Measurements from ENCODE around the gene DYNC1H1.
A peak's percentile ranks its signal among the peaks of the same experiment; 100 is the strongest.
"Not testable (repeated sequence)": the region's sequence is repeated elsewhere in the genome, so short reads cannot be mapped to it uniquely, and the experiment has no call there.

Gene DYNC1H1

DNA sequence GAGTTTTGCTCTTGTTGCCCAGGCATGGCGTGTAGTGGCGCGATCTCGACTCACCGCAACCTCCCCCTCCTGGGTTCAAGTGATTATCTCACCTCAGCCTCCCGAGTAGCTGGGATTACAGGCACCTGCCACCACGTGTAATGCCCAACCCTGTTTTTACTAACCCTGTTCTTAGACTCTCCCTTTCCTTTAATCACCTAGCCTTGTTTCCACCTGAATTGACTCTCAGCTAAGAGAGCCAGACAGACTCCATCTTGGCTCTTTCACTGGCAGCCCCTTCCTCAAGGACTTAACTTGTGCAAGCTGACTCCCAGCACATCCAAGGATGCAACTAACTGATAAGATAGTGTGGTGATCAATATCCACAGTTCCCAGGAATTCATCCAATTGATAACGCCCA is 100.2 kb downstream of the DYNC1H1 start:
- DNase-seq (ENCODE audit: low read depth): not testable (repeated sequence)

DNA sequence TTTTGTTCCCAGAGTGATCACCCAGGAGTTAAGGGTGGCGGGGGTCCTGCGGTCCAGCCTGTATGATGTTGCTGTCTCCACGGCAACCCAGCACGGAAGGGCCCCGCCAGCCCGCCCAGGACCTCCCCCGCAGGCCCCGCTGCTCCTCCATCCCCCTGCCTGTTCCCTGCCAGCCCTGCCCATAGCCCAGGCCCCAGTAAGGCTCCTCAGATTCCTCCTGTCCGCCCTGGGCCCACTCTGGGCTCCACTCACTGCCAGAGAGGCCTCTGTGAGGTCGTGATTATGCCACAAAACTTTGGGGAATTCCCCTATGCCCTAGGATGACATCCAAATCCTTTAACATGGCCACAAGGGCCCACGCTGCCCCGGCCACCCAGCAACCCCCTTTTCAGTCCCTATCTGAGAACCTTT is 101.7 kb downstream of the DYNC1H1 start:
- DNase-seq (ENCODE audit: low read depth): no peak

DNA sequence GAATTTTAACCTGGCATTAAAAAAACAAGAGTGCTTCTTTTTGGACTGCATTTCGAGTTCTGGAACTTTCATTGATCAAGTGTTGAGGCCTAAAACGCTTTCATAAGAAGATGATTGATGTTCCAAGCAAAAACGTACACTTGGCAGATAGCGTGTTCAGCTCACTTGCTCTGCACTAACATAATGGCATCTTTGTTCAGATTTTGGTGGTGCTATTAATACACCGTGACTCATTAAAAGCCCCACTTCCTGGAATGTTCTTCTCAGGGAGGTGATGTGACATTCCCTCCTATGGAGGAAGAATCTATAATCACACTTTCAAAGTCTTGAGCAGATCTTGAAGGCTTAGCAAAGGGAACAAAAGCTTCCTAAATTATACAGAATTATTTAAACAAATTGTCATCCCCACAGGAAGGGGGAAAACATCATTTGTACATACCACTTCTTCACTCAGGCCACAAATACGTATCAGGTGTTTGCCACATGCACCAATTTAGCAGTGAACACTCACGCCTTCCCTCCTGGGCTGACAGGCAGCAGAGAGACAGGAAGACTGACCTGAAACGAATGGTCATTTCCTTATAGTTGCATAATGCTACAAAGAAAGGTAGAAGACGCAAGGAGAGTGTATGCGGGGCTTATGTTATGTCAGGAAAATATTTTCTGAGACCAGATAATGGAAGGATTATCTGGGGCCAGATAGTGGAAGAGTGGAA is 107.1 kb downstream of the DYNC1H1 start:
- peak; percentile 35 for DNase-seq (ENCODE audit: low read depth)

DNA sequence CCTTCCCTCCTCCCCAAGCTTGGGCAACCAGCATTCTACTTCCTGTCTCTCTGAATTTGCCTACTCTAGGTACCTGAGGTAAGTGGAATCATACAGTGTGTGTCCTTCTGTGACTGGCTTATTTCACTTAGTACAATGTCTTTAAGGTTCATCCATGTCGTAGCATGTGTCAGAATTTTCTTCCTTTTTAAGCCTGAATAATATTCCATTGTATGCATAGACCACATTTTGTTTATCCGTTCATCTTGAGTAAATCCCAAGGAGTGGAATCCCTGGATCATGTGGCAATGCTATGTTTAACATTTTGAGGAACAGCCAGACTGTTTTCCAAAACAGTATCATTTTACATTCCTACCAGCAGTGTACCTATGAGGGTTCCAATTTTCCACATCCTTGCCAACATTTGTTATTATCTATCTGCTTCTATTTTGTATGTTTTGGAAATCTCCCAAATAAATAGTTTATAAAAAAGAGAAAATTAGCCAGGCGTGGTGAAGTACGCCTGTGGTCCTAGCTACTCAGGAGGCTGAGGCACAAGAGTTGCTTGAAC is 110.1 kb downstream of the DYNC1H1 start:
- no peak for DNase-seq (ENCODE audit: low read depth)

DNA sequence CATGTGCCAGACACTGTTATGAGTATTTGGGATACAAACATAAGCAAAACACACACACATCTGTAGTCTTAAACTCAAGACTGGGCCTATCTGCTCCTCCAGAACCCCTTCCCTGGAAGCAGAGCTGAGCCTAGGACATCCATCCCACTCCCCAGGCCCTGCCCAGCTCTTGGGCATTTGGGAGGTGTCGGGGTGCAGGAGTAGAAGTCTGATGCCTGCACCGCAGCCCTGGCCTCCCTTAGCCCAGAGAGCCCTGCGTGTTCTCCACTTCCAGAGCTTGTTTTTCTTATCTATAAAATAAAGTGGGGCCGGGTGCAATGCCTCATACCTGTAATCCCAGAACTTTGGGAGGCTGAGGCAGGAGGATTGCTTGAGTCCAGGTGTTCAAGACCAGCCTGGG is 110.8 kb downstream of the DYNC1H1 start:
- no peak for DNase-seq (ENCODE audit: low read depth)

DNA sequence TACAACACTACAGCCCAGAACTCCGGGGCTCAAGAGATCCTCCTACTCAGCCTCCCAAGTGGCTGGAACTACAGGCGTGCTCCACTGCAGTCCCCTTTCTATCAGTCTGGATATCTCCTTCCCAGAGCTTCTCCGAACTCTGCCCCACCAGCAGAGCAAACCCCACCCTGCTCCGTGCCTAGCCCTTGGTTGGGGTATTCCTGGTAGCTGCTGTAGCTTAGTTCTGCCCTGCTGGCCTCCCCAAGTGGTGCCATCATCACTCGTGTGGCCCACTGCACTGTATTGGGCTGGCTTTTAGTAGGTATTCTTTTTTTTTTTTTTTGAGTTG is 113.0 kb downstream of the DYNC1H1 start:
- DNase-seq (ENCODE audit: low read depth): no peak

DNA sequence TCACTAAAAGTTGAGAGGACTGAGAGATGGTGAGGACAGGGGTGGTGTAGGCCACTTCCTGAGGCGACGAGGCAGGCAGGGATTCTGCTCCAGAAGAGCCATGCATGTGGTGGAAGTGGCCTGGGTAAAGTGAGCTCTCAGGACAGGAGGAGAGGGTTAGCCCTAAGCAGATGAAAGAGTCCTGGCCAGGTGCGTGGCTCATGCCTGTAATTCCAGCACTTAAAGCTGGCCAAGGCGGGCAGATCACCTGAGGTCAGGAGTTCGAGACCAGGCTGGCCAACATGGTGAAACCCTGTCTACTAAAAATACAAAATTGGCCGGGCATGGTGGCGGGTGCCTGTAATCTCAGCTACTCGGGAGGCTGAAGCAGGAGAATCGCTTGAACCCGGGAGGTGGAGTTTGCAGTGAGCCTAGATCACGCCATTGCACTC is 114.0 kb downstream of the DYNC1H1 start:
- DNase-seq (ENCODE audit: low read depth): not testable (repeated sequence)

DNA sequence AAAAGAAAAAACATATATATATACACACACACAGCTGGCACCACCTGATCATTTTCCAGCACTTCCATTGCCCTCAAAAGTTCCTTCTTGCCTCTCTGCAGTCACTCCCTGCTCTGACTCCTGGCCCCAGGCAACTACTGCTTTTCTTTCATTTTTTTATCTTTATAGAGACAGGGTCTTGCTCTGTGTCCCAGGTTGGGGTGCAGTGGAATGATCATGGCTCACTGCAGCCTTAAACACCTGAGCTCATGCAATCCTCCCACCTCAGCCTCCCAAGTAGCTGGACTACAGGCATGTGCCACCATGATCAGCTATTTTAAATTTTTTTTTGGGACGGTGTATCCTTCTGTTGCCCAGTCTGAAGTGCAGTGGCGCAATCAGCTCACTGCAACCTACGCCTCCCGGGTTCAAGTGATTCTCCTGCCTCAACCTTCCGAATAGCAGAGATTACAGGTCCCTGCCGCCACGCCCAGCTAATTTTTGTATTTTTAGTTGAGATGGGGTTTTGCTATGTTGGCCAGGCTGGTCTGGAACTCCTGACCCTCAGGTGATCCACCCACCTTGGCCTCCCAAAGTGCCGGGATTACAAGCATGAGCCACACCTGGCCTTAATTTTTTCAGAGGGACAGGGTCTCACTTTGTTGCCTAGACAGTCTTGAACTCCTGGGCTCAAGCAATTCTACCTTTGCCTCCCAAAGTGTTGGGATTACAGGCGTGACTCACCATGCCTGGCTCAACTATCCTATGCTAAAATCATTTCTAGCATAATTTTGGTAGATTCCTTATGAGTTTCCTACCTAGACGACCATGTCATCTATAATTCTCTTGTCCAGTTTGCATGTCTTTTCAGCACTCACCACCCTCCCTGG is 114.7 kb downstream of the DYNC1H1 start:
- no peak for DNase-seq (ENCODE audit: low read depth)

DNA sequence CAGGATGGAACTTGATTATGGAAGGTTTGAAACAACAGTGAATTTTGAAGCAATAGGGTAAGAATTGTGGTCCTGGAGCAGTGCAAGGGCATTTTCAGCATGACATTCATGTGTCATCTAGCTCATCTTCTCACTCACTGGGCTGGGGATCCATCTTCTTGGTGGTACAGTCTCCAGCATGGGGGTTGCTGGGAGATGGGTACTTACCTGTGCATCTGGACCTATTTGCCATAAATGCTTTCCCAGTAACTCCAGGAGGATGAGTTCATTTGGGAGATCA is 115.3 kb downstream of the DYNC1H1 start:
- DNase-seq (ENCODE audit: low read depth): no peak

DNA sequence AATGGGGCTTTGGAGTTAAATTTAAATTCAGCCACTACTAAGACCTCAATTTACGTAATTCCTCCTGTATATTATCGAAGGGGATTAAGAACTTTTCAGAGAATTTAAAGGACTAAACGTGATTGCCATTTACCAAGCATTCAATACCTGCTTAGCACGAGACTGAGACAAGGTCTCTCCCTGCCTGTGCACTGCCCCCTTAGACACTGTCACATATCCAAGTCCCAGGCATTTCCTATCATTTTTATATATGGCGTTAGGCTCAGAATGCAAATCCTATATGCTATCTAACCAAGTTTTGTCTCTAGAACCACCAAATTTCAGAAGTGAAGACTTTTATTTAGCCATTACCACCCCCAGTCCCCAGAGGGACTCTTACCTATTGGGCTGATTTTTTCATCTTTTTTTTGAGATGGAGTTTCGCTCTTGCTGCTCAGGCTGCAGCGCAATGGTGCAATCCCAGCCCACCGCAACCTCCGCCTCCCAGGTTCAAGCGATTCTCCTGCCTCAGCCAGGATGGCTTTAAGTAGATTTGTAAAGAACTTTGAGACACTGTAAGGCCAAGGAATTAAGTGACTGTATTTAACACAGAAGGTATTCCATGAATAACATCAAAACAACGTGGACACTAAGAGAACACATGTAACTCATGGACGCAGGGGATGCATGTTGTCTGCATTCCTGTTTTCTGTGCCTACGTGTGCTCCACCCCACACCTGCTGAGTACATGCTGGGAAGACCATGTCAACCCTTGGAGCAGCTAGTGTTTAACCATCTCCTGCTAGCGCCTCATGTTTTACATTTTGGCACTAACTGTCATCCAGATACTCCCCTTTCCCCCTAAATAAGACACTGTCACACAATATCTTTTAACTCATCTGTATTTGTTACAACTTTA is 116.1 kb downstream of the DYNC1H1 start:
- DNase-seq (ENCODE audit: low read depth): no peak

DNA sequence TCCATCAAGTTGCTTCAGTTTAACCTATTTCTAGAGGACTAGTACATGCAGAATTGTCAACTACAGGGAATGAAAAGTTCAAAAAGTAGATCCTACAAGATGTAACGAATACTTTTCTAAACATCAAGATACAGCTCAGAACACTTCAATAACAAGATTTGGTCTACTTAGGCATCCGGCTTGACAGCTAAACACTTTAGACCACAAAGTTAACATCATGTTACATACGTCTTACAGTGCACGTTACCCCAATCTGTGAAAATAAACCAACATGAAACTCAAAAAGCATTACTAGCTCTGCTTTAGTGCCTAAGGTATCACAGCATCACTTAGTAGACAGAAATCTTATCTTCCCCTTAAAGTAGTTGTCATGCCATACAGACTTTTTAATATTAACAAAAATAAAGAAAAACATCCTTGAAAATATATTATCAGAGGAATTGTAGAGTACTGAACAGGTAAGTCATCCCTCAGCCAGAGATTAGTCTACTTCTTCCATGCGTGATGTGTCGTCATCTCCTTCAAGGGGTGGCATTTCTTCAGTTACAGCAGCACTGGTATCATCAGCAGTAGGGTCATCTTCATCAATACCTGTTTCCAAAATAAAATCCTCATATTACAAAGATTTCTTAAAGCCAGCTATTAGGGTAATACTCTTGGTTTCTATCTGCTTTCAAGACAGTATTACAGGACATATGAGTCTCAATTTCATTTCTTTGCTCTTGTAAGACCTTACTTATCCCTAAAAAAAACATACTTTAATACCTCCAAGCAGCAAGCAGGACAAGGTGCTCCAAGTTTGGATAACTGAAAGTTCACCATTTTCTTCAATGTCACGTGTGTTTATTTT is 117.1 kb downstream of the DYNC1H1 start:
- no peak for DNase-seq (ENCODE audit: low read depth)

DNA sequence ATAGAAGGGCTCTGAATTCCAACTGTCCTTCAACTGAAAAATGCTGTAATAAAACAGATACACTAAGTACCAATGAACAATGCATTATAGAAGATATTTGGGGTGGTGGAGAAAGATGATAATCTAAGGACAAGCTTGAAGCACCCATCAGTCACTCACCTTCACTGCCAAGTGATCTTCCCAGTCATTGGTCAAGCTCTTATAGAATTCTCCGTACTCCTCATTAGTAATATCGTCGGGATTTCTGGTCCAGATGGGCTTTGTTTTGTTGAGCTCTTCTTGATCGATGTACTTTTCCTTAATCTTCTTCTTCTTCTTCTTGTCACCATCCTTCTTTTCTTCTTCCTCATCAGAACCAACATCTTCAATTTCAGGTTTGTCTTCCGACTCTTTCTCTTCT is 120.1 kb downstream of the DYNC1H1 start:
- DNase-seq (ENCODE audit: low read depth): not testable (repeated sequence)

DNA sequence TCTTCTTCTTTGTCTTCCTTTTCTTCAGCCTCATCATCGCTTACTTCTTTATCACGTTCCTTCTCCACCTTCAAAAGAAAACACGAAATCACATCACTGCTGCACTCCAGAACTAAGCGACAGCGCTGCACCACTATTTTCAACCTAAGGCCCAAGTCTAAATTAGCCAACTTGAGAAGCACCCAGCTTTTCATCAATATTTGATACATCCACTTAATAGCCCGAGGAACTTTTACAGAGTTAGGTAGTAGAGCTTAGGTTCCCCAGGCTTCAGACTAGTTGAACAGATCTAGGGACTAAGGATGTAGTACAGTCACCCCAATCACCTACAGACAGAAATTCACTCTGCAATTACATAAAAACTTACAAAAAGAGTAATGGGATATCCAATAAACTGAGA is 120.6 kb downstream of the DYNC1H1 start:
- no peak for DNase-seq (ENCODE audit: low read depth)

DNA sequence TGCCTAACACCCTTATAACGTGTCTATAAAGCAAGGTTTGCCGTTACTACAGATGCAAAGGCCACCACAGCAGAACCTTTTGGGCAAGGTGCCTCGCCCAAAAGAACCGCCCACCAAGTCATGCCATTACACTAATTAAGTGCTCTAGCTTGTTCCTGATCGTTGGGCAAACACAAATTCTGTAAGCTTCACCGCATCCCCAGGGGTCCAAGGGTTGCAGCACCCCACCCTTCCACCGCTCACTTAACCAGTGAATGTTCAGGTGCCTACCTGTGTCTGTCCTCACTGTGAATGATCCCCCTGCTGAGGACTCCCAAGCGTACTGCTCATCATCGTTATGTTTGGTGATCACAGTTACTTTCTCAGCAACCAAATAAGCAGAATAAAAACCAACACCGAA is 121.1 kb downstream of the DYNC1H1 start:
- DNase-seq (ENCODE audit: low read depth): no peak

DNA sequence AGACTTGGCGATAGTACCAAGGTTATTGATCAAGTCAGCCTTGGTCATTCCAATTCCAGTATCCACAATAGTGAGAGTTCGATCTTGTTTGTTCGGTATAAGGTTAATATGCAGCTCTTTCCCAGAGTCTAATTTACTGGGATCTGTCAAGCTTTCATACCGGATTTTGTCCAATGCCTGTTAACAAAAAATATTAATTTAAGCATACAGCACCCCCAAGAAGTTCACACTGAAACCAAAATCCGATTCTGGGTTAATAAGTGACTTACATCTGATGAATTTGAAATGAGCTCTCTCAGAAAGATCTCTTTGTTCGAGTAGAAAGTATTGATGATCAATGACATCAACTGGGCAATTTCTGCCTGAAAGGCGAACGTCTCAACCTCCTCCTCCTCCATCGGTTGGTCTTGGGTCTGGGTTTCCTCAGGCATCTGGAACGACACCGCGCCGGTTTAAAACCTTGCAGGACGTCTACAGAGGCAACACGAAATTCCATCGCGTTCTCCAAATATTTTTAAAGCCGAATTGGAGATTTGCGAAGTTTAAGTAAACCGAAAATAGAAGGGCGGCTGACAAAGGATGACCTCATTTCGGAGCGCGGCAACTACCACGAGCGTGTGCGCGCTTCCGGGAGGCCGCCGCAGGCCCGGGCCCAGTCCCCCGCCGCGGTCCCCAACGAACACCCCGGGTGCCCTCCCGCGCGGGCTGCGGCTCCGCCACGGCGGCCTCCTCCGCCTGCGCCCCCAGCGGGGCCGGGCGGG is 121.8 kb downstream of the DYNC1H1 start:
- DNase-seq (ENCODE audit: low read depth): peak; percentile 76

DNA sequence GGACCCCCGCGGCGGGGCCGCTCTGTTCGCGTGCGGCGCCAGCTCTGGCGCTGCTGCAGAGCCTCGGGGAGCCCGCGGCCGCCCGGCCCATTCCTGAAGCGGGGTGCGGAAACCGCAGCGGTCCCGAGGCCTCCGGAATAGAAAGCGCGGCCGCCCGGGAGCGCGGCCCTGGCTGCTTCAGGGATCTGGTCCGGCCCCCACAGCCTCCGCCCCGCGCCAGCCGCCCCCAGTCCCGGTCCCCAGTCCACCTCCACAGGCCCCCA is 122.3 kb downstream of the DYNC1H1 start:
- DNase-seq (ENCODE audit: low read depth): peak; percentile 68

DNA sequence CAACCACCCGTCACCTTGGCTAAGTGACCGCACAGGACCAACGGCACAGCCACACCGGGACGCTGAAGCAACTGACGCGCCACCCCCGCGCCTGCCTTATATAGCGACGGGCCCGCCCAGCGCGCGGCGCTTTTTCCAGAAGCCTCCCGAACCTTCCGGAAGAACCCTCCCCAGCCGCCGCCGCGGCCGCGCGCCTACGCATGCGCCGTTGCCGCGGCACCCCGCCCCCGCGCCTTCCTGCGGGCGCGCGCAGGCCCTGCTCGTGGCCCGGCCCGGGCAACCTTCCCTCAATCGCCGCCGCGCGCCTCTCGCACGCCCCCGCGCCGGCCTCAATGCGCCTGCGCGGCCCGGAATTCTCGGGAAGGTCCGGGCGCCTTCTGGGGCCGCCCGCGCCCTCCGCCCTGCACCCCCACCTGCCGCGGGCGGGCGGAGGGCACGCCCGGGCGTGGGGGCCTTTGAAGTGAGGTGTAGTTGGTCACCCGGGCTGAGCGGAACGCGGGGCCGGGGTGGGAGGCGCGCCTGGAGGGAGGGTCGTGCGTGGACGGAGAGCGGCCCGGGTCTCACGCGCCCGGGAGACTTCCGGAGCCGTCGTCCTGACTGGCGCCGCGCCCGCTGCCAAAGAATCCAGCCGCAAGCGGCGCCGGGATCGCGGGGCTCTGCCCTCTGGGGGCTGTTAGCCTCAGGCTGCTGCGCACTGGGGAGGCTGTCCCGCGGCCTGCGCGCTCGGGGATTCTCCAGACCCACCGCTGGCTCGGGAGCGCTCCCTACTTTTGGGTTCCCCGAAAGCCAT is 122.8 kb downstream of the DYNC1H1 start, which contains the start of gene HSP90AA1:
Gene HSP90AA1 (minus strand): TSS at position 73 of the 790 bp plus-strand sequence. CDS start 666 bp downstream, outside the sequence.
- DNase-seq (ENCODE audit: low read depth): peak; percentile 88

DNA sequence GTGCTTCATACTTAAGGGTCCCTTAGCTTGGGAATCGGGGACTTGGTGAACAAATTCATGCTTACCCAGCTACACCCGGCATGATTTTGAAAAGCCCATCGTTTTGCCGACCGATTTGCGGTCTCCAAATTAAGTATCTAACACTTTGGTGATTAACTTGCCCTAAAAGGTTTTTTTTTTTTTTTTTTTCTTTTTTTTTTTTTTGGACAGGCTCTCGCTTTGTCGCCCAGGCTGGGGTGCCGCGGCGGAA is 123.3 kb downstream of the DYNC1H1 start:
- no peak for DNase-seq (ENCODE audit: low read depth)

DNA sequence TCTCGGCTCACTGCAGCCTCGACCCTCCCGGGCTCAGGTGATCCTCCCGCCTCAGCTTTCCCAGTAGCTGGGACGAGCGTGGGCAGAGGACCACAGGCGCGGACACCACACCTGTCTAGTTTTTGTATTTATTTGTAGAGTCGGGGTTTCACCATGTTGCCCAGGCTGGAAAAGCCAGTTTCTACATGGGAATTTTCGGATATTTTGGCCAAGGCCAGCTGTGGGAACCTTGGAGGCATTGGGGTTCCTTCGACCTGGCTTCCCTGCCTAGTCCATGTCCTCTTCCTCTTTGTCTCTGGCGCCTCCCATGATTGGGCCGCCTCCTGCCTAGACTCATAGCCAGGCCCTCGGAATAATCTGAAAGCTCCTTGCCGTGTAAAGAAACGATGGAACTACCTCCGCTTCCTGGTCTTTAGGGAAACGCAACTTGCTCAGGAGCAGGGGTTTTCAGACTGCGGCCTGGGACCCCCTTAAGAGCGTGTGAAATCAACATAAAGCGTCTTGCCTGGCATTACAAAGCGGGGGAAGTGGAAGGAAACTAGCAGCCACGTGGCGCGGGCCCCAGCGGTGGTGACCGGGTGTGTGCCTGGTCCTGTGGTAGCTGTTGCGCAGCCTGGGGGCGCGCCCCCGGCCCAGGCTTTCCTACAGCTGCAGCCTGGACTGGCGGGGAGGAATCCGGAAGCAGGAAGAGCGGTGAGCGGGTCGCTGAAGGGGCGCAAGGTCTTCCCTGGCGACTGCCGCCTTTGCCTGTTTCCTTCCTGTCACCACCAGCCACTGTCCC is 123.8 kb downstream of the DYNC1H1 start:
- peak; percentile 16 for DNase-seq (ENCODE audit: low read depth)

Measured in iris pigment epithelial cell (primary cell).